Measurements from ENCODE around the gene IL17A.
A peak's percentile ranks its signal among the peaks of the same experiment; 100 is the strongest.

IL17A gene

GRCh38 chr6:52186075-52186474, at the start of gene IL17A:
IL17A (plus strand) TSS chr6:52186375; CDS start chr6:52186432, 57 bp downstream.
- DNase-seq = no peak

DNA sequence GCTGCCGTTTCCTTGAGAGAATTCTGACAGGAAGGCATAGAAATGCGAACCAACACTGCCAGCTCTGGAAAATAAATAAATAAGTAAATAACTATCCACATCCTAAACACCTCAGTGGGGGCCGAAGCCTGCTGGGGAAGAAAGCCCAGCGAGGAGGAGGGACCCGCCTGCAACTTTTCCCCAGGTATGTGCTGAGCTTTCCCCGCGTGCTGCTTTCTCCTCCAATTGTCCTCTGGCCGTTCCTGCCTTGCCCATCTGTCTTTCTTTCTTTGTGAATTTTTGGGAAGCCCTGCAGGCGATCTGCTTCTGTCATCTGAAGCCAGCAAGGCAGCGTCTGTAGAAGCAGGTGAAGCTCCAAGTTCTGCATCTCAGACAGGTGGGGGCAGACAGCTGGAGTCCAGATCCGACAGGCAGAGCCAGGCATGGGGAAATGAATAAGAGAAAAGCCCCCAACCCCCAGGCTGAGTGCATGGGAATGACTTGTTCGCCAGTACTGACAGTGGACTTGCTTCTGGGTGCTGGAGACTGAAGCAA, 49.2 kb upstream of the IL17A start:
- no peak for DNase-seq

GRCh38 chr6:52138284-52138683, 47.9 kb upstream of the IL17A start:
- DNase-seq = no peak

- no peak for DNase-seq
These were observed 46.0 kb upstream of the IL17A start for GRCh38 chr6:52139985-52140680.

DNA sequence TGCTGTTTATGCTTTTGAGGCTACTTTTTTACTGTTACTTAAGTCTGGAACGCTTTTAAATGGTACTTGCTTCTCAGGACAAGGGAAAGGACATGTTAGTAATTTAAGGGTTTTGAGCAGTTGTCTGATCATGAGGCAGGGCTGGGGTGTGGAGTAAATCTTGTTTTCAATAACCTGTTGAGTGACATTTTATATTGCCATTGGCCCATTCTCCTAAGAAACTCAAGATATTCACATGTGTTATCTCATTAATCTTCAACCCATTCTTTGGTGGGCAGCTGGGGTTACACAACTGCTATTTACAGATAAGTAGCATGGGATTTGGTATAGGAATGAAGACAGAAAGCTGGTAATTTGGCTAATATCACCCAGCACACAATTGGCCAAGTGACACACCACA, 44.6 kb upstream of the IL17A start:
- no peak for DNase-seq

GRCh38 chr6:52142556-52142955, 43.6 kb upstream of the IL17A start:
- DNase-seq = no peak

DNA sequence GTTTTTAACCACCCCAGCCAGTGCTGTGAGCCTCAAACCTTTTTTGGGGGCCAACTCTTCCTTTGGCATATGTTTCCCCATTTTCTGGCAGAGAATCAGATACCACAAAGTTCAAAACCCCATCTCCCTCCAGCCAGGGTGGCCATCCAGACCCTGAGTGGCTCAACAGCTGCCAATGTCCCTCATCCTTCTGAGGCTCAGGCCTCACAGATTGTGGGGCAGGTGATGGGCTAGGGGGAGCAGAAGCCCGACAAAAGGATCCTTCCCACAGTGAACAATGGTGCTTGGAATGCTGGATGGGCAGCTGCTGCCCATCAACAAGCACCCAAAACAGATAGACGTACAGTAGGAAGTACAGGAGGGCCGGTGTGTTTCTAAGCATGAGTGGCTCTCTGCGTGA, 42.6 kb upstream of the IL17A start:
- DNase-seq = no peak

DNA sequence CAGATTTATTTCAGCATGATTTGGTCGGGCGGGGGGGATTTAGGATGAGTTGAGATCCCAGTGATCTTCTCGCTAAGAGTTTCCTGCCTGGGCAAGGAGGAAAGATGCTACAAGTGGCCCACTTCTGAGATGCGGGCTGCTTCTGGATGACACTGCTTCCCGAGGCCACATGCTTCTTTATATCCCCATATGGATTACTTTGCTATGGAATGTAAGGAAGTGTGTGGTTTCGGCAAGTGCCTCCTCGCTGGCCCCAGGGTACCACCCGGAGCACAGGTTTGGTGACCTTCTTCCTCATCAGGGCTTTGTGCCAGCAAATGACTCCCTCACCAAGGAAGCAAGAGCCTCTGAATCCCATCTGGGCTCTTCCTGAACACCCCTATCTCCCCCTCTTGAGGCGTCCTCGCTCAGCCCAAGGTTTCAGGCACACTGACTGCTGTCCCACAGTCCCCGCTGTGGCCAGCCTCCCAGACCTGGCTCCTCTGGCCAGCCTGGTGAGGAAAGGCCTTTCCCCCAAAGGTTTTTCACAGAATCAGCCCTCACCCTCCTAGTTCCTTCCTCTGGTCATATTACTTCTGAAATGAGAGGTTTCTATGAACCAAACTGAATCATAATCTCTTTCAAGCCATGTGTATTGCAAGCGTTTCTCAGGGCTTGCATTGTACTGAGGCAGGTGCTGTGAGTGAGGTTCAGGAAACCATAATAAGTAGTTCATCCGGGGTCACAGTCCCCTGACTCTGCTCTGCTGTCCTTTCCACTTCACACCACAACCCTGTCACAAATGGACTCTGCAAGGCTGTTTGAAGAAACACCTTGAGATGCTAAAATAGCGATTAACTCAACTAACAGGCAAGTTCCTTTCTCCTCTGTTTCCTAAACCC, 41.7 kb upstream of the IL17A start:
- DNase-seq = no peak

DNA sequence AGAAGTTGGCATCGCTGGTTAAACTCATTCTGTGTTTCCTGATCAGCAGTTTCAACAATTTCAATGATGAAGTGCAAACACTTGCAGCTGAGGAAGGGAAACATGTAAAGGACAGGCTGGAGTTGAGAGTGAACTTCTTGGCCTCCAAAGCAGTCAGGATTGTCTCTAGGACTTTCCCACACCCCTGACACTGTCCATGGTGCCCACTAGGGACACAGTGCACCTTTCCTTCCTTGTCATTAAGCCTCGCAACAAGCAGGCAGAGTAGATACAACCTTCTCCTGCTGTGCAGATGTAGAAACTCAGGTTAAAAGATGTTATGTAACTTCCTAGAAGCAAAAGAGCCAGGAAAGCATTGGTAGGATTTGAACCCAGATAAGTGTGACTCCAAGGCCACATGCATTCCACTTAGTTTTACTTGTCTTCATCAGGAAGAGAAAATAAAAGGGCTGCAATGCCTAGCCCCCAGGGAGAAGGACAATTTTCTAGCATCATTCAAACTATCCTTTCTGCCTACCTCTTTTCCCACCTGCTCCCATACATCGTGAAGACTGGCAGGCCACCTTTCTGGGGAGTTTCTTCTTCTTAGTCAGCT, 39.2 kb upstream of the IL17A start:
- DNase-seq = no peak

DNA sequence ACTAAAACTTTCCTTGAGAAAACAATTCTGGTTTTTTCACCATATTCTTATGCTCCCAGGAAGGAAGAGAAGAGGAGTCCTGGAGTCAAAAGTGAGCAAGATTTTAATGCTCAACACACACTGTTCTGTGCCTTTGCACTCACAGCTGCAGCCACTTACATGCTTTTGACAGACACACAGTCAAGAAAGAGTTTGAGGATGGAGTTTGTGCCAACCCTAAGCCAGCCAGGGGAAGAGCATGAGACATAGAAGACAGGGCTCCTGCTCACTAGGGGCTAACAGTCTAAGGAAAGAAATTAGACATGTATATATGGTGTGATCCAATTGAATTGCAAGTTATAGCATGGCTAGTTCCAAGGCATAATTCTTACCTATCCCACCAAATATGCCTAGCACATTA, 37.1 kb upstream of the IL17A start:
- no peak for DNase-seq

GRCh38 chr6:52149949-52150348, 36.2 kb upstream of the IL17A start:
- no peak for DNase-seq

- no peak for DNase-seq
These were observed 34.1 kb upstream of the IL17A start for GRCh38 chr6:52152070-52152423.

- no peak for DNase-seq
These were observed 33.4 kb upstream of the IL17A start for GRCh38 chr6:52152711-52153160.

DNA sequence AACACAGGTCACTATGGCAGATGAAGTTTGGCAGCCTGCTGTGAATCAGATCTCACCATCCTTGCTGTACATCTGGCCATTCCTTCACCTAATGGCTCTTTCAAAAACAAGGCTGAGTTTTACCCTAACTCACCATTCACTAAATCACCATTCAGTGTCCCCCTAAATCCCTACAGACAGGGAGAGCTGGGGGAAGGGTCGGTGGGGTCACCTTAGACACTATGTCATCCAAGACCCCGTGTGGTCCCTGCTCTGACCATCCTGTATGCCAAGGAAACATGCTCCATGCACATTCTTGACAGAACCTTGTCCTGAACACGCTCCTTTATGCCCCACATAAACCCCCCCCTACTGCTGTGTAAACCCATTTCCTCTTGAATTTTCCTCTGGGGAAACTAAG, 31.8 kb upstream of the IL17A start:
- no peak for DNase-seq

DNA sequence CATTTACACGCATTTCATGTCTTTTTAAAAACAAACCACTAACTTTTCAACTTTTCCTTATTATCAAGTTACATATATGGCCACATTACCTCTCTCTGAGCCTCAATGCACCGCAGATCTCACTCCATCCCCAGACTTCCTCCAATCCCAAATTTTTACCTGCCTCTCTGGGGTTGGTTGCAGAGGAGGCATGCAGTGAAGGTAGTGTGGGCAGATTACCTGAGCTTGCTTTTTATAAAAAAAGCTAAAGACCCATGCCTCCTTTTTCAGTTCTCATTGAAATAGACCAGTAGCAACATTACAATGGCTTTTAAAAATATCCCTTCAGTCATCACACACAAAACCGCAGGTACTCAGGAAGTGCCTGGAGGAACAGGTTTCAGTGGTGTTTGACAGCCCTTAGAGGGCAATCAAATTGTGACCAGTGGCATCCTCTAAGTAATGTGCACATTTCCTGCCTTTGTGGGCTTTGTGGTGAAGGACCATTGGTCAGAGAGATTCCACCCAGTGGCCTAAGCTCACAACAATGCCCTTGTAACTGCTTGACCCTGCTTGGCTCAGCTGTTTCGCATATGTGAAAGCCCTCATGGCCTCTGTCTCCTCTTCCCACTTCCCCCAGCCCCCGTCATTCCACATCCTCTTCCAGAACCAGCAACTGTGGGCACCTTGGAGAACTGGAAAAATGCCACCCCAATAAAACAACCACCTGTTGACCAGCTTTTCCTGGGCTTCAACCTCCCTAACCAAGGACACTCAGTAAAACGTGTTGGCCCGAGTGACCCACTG, 30.2 kb upstream of the IL17A start:
- DNase-seq = no peak

GRCh38 chr6:52157301-52157941, 28.8 kb upstream of the IL17A start:
- DNase-seq = peak; percentile 70

DNA sequence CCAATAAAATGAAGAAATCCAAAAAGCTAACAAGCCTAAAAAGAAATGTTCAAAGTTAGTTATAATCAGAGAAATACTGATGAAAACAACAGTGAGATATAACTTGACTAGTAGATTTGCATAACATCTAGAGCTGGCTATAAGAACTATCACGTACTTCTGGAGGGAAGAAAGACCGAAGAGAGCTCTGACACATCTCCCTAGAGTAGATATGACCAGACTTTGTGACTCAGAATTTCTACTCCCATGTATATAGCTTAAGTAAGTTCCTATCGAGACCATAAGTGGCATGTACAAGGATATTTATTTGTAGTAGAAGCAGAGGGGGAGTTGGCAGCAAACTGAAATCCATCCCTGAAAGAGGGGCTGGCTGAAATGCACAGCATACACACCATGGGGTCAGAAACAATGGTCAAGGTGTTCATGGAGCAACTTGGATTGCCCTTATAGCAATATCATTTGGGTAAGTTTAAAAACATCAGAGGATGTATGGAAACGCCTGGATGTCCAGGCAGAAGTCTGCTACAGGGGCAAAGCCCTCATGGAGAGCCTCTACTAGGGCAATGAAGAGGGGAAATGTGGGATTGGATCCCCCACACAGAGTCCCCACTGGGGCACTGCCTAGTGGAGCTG, 25.6 kb upstream of the IL17A start:
- no peak for DNase-seq

- DNase-seq = peak; percentile 48
These were observed 24.3 kb upstream of the IL17A start for GRCh38 chr6:52161689-52162438.

GRCh38 chr6:52162940-52163908, 23.0 kb upstream of the IL17A start:
- no peak for DNase-seq
